ENCODE results near the gene ZNF644.

- TF ChIP-seq CTCF (IDR thresholded peaks at IDR 0.05) (no peak), POLR2A (IDR thresholded peaks at IDR 0.05) (no peak)
Measured at GRCh38 chr1:90899263-90899662, 122.6 kb downstream of the ZNF644 start.

All from heart left ventricle (tissue), 13 donors.